ENCODE measurements around the gene RABGAP1L. TPM values are rescaled to one million over a fixed set of nuclear protein-coding genes. Genes with fewer than 3 reads are reported as not detected.

RABGAP1L gene
- total RNA-seq, 4 donors from 2014 or later, result 38.8 to 54.7 (median 50.5) TPM

DNA sequence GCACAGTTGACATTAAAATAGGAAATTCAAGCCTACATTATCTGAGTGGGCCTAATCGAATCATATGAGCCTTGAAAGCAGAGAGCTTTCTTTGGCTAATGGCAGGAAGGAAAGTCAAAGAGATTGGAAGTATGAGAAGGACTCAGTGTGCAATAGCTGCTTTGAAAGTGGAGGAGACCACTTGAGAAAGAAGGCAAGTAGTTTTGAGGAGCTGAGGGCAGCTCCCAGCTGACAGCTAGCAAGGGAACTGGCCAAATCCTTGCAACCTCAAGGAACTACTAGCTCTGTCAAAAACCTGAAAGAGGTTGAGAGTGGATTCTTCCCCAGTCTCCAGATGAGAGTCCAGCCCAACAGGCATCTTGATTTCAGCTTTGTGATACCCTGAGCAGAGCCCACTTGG is 691.4 kb downstream of the RABGAP1L start:
- TF ChIP-seq POLR2A (IDR thresholded peaks at IDR 0.05), result no peak
- TF ChIP-seq, protein P1, sequence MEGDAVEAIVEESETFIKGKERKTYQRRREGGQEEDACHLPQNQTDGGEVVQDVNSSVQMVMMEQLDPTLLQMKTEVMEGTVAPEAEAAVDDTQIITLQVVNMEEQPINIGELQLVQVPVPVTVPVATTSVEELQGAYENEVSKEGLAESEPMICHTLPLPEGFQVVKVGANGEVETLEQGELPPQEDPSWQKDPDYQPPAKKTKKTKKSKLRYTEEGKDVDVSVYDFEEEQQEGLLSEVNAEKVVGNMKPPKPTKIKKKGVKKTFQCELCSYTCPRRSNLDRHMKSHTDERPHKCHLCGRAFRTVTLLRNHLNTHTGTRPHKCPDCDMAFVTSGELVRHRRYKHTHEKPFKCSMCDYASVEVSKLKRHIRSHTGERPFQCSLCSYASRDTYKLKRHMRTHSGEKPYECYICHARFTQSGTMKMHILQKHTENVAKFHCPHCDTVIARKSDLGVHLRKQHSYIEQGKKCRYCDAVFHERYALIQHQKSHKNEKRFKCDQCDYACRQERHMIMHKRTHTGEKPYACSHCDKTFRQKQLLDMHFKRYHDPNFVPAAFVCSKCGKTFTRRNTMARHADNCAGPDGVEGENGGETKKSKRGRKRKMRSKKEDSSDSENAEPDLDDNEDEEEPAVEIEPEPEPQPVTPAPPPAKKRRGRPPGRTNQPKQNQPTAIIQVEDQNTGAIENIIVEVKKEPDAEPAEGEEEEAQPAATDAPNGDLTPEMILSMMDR (IDR thresholded peaks at IDR 0.05), result no peak

DNA sequence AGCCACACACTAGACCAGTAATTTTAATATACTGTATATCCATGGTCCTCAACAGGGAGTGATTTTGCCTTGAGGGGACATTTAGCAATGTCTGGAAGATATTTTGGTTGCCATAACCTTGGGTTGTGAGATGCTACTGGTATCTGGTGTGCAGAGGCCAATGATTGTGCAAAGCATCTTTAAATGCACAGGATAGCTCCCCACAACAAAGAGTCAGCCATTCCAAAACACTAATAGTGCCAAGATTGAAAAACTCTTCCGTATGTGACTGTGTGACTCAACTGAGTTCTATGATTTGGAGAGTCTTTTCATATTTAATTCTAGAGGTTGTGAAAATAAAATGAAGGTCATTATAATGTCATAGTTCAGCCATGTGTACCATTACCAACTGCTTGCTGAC is 699.0 kb downstream of the RABGAP1L start:
- H3K4me3 ChIP-seq (ENCODE audit: low read depth, poor library complexity, severe bottlenecking), result no peak overlapping the region
- DNase-seq (ENCODE audit: low spot score in 2 of 2), result no peak
- intact Hi-C loops (cut with DNase I; ENCODE audit: low total_unique reads), result no loop called here
- TF ChIP-seq, protein P1 (IDR thresholded peaks at IDR 0.05), result no peak
- no peak for TF ChIP-seq POLR2A (IDR thresholded peaks at IDR 0.05)
- 74 to 77% methylated on average over 1 of the region's 1 CpG for WGBS, 2 donors

More for the DNA sequence above, 691.4 kb downstream of the RABGAP1L start:
- WGBS, 2 donors, result 92 to 93% methylated on average over 1 of the region's 1 CpG
- H3K4me3 ChIP-seq (ENCODE audit: low read depth, poor library complexity, severe bottlenecking), result no peak overlapping the region
- intact Hi-C loops (cut with DNase I; ENCODE audit: low total_unique reads), result no loop called here
- no peak for DNase-seq (ENCODE audit: low spot score in 2 of 2)

DNA sequence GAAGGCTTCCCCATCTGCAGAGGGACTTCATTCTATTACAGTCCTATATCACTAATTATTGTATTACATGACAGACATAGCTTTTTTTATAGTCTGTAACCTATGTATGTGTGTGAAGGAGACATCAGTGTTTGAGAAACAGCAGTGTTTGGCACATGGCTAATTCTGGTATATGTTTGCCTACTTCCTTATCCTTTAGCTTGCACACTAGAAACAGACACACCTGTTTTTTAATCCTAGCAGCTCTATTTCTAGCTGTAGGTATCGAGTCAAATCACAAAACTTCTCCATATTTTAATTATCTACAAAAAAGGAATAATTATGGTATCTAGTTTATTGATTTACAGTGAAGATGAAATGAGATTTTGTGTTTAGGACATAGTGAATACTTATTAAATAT is 711.0 kb downstream of the RABGAP1L start:
- WGBS, 2 donors, result 87 to 96% methylated on average over 1 of the region's 1 CpG
- no peak for DNase-seq (ENCODE audit: low spot score in 2 of 2)

DNA sequence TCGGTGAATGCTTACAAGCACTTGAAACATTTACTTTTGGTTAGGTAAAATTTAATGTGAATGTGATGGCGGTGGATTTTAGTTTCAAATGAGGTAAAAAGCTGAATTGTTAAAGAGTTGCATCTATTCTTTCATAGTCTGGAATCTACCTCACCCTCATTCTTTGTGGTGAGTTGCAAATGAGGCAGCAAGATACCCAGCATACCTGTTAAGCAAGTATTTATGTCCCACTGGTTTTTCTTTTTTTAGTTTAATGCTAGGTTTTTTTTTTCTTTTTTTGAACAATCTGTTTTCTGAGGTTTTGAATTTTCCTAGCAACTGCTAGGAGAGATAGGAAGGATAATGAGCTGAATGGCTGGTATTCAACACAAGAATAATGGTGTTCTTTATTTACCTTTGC is 712.6 kb downstream of the RABGAP1L start:
- no peak for DNase-seq (ENCODE audit: low spot score in 2 of 2)
- TF ChIP-seq POLR2A (IDR thresholded peaks at IDR 0.05), result no peak
- TF ChIP-seq, protein P1 (IDR thresholded peaks at IDR 0.05), result no peak
- no peak overlapping the region for H3K4me3 ChIP-seq (ENCODE audit: low read depth, poor library complexity, severe bottlenecking)
- intact Hi-C loops (cut with DNase I; ENCODE audit: low total_unique reads), result no loop called here
- WGBS, 2 donors, result 39 to 46% methylated on average over 2 of the region's 2 CpGs

More for the DNA sequence above, 711.0 kb downstream of the RABGAP1L start:
- H3K4me3 ChIP-seq (ENCODE audit: low read depth, poor library complexity, severe bottlenecking), result no peak overlapping the region
- no peak for TF ChIP-seq POLR2A (IDR thresholded peaks at IDR 0.05)
- TF ChIP-seq, protein P1 (IDR thresholded peaks at IDR 0.05), result no peak
- intact Hi-C loops (cut with DNase I; ENCODE audit: low total_unique reads), result no loop called here

DNA sequence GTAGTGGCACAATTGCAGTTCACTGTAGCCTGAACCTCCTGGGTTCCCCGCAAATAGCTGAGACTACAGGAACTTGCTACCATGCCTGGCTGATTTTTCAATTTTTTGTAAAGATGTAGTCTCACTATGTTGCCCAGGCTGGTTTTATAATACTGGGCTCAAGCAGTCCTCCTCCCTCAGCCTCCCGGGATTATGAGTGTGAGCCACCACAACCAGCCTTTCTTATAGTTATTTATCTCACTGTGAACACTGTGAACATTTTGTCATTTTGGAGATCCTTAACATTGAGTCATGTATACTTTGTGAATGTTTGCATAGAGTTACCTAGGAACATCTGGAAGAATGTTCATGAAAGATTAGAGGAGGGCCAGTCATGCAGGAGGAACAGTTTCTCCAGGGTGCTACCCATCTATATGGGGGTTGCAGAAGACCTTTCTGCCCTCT is 713.3 kb downstream of the RABGAP1L start:
- TF ChIP-seq, protein P1 (IDR thresholded peaks at IDR 0.05), result no peak
- no peak for TF ChIP-seq POLR2A (IDR thresholded peaks at IDR 0.05)
- intact Hi-C loops (cut with DNase I; ENCODE audit: low total_unique reads), result no loop called here
- no peak for DNase-seq (ENCODE audit: low spot score in 2 of 2)
- no peak overlapping the region for H3K4me3 ChIP-seq (ENCODE audit: low read depth, poor library complexity, severe bottlenecking)
- 90 to 96% methylated on average over 2 of the region's 2 CpGs for WGBS, 2 donors

Data from lower leg skin (tissue), 4 donors.